Measurements from ENCODE around the gene SMIM23. TPM values are rescaled to one million over a fixed set of nuclear protein-coding genes. Genes with fewer than 3 reads are reported as not detected.

SMIM23 gene
- total and polyA plus RNA-seq, 2 donors (not counting 3 experiments of a cell fraction or from before 2014, with no cell fraction given) = not detected

DNA sequence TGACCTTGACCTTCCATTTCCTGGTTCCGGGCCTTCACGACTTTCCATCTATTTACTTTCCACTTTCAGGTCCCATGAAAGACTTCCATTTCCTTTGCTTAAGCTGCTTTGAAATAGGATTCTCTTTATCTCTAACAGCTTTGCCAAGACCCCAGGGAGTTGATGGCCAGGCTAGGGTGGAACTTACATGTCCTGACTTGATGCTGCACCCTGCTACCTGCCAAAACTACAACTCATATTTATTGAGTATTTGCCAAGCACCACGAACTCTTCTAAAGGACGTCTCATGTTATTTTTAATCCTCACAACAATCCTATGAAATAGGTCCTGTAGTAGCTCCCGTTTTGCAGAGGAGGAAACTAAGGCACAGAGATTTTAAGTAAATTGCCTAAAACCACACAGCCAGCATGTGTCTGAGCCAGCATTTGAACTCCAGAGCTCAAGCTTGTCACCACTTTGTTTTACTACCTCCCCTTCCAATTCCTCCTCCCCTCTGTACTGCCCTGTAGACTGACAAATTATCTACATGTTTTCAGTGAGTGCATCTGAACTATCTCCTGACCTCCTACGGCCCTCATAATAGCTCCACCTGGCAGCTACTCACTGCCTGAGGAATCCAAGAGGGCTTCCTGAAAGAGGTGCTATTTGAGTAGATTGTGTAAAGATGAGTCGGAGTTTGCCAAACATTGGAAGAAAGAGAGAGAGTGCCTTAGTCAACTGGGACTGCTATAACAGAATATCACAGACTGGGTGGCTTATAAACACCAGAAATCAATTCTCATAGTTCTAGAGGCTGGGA lies 38.4 kb upstream of the SMIM23 start:
- ChIA-PET CTCF (interaction anchor here (0.8 to 1.2 kb wide), 4 partner anchors 10 to 117 kb away, joined by 3 to 5 read pairs (median 4); no protein-coding TSS in a partner anchor), POLR2A (no interaction called here)
- Histone ChIP-seq H3K4me3 (replicated peaks in 1 of 3; ENCODE audit: insufficient read depth in 1 of 3, low read depth in 1 of 3, low read length in 3 of 3) (no peak overlapping the region), H3K4me1 (ENCODE audit: control insufficient read depth, extremely low read depth, insufficient read depth, low read length) (peaks cover 6% of the 10 kb centered on the region), H3K27me3 (ENCODE audit: control insufficient read depth in 2 of 2, insufficient read depth in 2 of 2, low read length in 2 of 2) (no peaks in the 10 kb centered on the region), H3K9me3 (replicated peaks; ENCODE audit: control insufficient read depth, insufficient read depth, low read length) (no peaks in the 10 kb centered on the region), H2AFZ (ENCODE audit: low read depth, low read length) (no peak overlapping the region), H3K9me1 (replicated peaks; ENCODE audit: control insufficient read depth, extremely low read depth, insufficient read depth, low read length) (no peaks in the 10 kb centered on the region), H3K79me2 (ENCODE audit: control insufficient read depth, insufficient read depth, low read length) (no peaks in the 10 kb centered on the region), H3K36me3 (ENCODE audit: control insufficient read depth in 2 of 2, extremely low read depth in 1 of 2, insufficient read depth in 2 of 2, low read length in 2 of 2) (no peaks in the 10 kb centered on the region), H4K20me1 (replicated peaks; ENCODE audit: control insufficient read depth, extremely low read depth, insufficient read depth, low read length) (no peaks in the 10 kb centered on the region), H3K9ac (replicated peaks; ENCODE audit: extremely low read depth, insufficient read depth, low read length) (no peak overlapping the region), H3K4me2 (ENCODE audit: insufficient read depth, low read length) (no peak overlapping the region), H3K27ac (ENCODE audit: insufficient read depth, low read depth, low read length) (no peak overlapping the region)
- TF ChIP-seq JUN (IDR thresholded peaks at IDR 0.05; ENCODE audit: borderline replicate concordance, insufficient read depth, insufficient read length, low read depth) = no peak
- no peak for TF ChIP-seq POLR2A (IDR thresholded peaks at IDR 0.05; ENCODE audit: low read depth, low read length)
- no peak for DNase-seq (ENCODE audit: low read depth, low spot score)
- intact Hi-C loops (cut with micrococcal nuclease) (no loop called here), dilution Hi-C loops (cut with MboI; ENCODE audit: extremely low pct_ligation_motif_present, low sequenced_read_pairs) (no loop called here)
- no TSS peak for BruUV-seq (replicated peaks)
- no peak for FAIRE-seq

DNA sequence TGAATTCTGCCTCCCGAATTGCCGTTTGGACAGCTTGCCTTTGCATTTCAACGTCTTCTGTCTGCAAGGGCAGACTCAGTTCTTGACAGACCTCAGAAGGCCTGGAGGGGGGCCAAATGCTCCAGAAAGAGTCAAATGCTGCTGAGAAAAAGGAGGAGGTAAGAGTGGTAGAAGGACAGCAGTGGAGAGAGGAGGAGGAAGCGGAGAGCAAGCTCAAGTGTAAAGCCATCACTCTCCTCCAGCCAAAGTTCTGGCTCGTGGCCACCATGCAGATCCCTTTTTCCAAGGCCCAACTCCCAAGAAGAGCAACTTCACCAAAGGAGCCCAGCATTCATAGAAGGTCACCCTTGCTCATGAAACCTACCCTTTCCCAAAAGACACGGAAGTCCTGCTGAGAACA lies 36.9 kb upstream of the SMIM23 start:
- no peaks in the 10 kb centered on the region for H3K9me1 ChIP-seq (replicated peaks; ENCODE audit: control insufficient read depth, extremely low read depth, insufficient read depth, low read length)
- TF ChIP-seq JUN (IDR thresholded peaks at IDR 0.05; ENCODE audit: borderline replicate concordance, insufficient read depth, insufficient read length, low read depth) (no peak), EZH2 (IDR thresholded peaks at IDR 0.05; ENCODE audit: borderline replicate concordance, low read depth, low read length, severe bottlenecking) (no peak), POLR2AphosphoS5 (IDR thresholded peaks at IDR 0.05; ENCODE audit: insufficient read depth, low read depth, low read length) (no peak), POLR2A (IDR thresholded peaks at IDR 0.05; ENCODE audit: low read depth, low read length) (no peak), MYC (IDR thresholded peaks at IDR 0.05; ENCODE audit: low read depth, low read length) (no peak), FOS (IDR thresholded peaks at IDR 0.05; ENCODE audit: borderline replicate concordance, insufficient read depth, low read length) (no peak), GATA2 (IDR thresholded peaks at IDR 0.05; ENCODE audit: insufficient read depth, insufficient read length, low read depth, low read length) (no peak)
- TF ChIP-seq, protein P1, sequence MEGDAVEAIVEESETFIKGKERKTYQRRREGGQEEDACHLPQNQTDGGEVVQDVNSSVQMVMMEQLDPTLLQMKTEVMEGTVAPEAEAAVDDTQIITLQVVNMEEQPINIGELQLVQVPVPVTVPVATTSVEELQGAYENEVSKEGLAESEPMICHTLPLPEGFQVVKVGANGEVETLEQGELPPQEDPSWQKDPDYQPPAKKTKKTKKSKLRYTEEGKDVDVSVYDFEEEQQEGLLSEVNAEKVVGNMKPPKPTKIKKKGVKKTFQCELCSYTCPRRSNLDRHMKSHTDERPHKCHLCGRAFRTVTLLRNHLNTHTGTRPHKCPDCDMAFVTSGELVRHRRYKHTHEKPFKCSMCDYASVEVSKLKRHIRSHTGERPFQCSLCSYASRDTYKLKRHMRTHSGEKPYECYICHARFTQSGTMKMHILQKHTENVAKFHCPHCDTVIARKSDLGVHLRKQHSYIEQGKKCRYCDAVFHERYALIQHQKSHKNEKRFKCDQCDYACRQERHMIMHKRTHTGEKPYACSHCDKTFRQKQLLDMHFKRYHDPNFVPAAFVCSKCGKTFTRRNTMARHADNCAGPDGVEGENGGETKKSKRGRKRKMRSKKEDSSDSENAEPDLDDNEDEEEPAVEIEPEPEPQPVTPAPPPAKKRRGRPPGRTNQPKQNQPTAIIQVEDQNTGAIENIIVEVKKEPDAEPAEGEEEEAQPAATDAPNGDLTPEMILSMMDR (IDR thresholded peaks at IDR 0.05; ENCODE audit: extremely low read depth in 1 of 2, insufficient read depth in 1 of 2, low read depth in 1 of 2, low read length in 2 of 2) = no peak
- TF ChIP-seq, protein P2, sequence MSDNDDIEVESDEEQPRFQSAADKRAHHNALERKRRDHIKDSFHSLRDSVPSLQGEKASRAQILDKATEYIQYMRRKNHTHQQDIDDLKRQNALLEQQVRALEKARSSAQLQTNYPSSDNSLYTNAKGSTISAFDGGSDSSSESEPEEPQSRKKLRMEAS (IDR thresholded peaks at IDR 0.05; ENCODE audit: insufficient read depth, insufficient read length) = no peak
- no peaks in the 10 kb centered on the region for H3K36me3 ChIP-seq (ENCODE audit: control insufficient read depth in 2 of 2, extremely low read depth in 1 of 2, insufficient read depth in 2 of 2, low read length in 2 of 2)
- peaks cover 6% of the 10 kb centered on the region for H3K4me1 ChIP-seq (ENCODE audit: control insufficient read depth, extremely low read depth, insufficient read depth, low read length)
- ChIA-PET POLR2A (no interaction called here), CTCF (interaction anchor here (1.0 kb wide), 1 partner anchor 45 kb away, joined by 3 read pairs; no protein-coding TSS in a partner anchor)
- no peak overlapping the region for H3K9ac ChIP-seq (replicated peaks; ENCODE audit: extremely low read depth, insufficient read depth, low read length)
- H4K20me1 ChIP-seq (replicated peaks; ENCODE audit: control insufficient read depth, extremely low read depth, insufficient read depth, low read length) = no peaks in the 10 kb centered on the region
- no peak overlapping the region for H2AFZ ChIP-seq (ENCODE audit: low read depth, low read length)
- intact Hi-C loops (cut with micrococcal nuclease) = no loop called here
- FAIRE-seq = no peak
- dilution Hi-C loops (cut with MboI; ENCODE audit: extremely low pct_ligation_motif_present, low sequenced_read_pairs) = no loop called here
- no peaks in the 10 kb centered on the region for H3K27me3 ChIP-seq (ENCODE audit: control insufficient read depth in 2 of 2, insufficient read depth in 2 of 2, low read length in 2 of 2)
- H3K4me3 ChIP-seq (replicated peaks in 1 of 3; ENCODE audit: insufficient read depth in 1 of 3, low read depth in 1 of 3, low read length in 3 of 3) = no peak overlapping the region
- no peak for DNase-seq (ENCODE audit: low read depth, low spot score)
- no TSS peak for BruUV-seq (replicated peaks)
- H3K79me2 ChIP-seq (ENCODE audit: control insufficient read depth, insufficient read depth, low read length) = no peaks in the 10 kb centered on the region
- H3K27ac ChIP-seq (ENCODE audit: insufficient read depth, low read depth, low read length) = no peak overlapping the region
- H3K4me2 ChIP-seq (ENCODE audit: insufficient read depth, low read length) = no peak overlapping the region
- H3K9me3 ChIP-seq (replicated peaks; ENCODE audit: control insufficient read depth, insufficient read depth, low read length) = no peaks in the 10 kb centered on the region
